Uterine smooth muscle cell (primary cell): ENCODE results near the gene SLC46A3. TPM values are rescaled to one million over a fixed set of nuclear protein-coding genes. Genes with fewer than 3 reads are reported as not detected.

Experiments
- total RNA-seq: library from RNA; depleted of rRNA; stranded (reverse); fragments of >200 nt; gene quantifications from 2 replicates; pipeline ENCODE4 v1.2.3, GENCODE V29; 2014

The SLC46A3 gene, protein sequence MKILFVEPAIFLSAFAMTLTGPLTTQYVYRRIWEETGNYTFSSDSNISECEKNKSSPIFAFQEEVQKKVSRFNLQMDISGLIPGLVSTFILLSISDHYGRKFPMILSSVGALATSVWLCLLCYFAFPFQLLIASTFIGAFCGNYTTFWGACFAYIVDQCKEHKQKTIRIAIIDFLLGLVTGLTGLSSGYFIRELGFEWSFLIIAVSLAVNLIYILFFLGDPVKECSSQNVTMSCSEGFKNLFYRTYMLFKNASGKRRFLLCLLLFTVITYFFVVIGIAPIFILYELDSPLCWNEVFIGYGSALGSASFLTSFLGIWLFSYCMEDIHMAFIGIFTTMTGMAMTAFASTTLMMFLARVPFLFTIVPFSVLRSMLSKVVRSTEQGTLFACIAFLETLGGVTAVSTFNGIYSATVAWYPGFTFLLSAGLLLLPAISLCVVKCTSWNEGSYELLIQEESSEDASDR
- total RNA-seq, result 1.5 and 5.0 TPM in 2 replicates

DNA sequence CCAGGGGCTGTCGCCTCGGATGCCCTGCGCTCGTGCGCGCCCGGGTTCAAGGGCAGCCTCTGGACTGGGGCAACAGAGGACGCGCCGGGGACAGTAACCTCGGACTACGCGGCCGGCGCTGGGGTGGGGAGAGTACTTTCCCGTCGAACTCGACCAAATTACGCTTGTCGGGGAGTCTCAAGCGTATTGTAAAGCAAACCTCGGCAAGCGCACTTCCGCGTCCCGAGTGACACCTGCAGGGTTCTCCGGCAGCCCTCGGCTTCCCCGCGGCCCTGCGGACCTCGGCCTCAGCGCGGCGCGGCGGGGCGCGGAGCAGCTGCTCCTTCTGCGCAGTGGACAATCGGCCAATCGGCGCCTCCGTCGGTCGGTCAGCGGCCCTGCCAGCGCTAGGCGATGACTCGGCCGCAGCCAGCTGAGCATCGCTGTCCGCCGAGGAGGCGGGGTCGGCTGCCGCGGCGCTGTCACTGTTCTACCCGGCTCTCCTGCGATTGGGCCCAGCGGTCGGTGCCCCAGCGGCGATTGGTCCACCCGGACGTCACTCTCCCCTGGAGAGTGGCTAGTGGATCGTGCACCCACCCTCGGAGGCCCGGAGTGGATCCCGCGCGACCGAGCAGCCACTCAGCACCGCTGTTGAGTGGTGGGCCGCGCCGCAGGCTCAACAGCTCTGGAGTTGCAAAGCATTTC is at the start of gene SLC46A3:
Gene SLC46A3, minus strand, starts transcription at position 428 of the 684 bp plus-strand sequence. CDS start 972 bp downstream, outside the sequence.

DNA sequence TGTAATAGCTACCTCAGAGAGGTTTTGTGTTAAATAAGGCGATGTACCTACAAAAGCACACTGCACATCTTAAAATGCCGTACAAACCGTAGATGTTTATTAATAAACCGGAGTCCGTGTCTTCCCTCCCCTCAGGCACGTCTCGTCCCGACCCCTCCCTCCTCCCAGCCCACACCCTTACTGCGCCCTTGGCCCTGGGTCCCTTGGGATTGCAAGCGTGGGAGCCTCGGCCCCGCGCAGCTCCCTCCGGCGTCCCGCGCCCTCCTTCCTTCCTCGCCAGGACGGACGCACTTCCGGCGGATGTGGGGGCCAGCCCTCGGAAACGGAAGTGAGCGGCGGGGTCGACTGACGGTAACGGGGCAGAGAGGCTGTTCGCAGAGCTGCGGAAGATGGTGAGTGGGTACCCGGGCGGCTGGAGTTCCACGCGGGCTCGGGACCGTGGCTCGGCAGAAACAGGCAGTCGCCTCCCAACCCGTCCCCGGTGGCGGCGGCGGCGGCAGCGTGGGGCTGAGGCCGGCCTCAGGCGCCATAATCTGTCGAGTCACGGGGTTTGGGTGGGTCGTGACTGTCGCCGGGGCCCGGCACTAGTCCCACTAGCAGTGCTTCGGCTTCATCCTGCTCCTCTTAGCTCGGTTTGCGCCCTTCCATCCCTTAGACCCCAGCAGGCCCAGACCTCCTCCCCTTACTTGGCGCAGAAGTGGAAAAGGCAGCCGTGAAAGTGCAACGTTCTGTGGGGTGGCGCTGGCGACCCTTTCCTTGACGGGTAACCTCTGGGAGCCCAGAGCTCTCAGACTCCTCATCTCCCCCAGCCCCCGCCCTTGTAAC is 59.8 kb downstream of the SLC46A3 start, which contains the start of gene POMP:
Gene POMP, plus strand, starts transcription at position 335 of the 825 bp plus-strand sequence. Its CDS starts 55 bp downstream, at position 390.

Other genes with a start within 250 kb of the SLC46A3 start
- 3.1 and 6.2 TPM in 2 replicates for gene FLT1, start 223.8 kb downstream of the SLC46A3 start, total RNA-seq
- gene POMP, start 59.8 kb downstream of the SLC46A3 start, total RNA-seq, result 90.0 and 137 TPM in 2 replicates
- gene MTUS2, start 101.4 kb upstream of the SLC46A3 start, total RNA-seq, result 0.11 and 0.12 TPM in 2 replicates